Measurements from ENCODE around the gene RXYLT1.
"Not testable (repeated sequence)": the region's sequence is repeated elsewhere in the genome, so short reads cannot be mapped to it uniquely, and the experiment has no call there.

The RXYLT1 gene

GRCh38 chr12:63779498-63780481 is at the start of gene RXYLT1:
Gene RXYLT1, plus strand, starts transcription at chr12:63779909. Its CDS starts 52 bp downstream, at chr12:63779961.
- peak; percentile 82 for DNase-seq

GRCh38 chr12:63732779-63733178 is 46.9 kb upstream of the RXYLT1 start:
- not testable (repeated sequence) for DNase-seq

GRCh38 chr12:63733585-63733984 is 46.1 kb upstream of the RXYLT1 start:
- DNase-seq, result not testable (repeated sequence)

GRCh38 chr12:63740551-63740950 is 39.2 kb upstream of the RXYLT1 start:
- not testable (repeated sequence) for DNase-seq

- DNase-seq, result not testable (repeated sequence)
Measured at GRCh38 chr12:63741431-63741830, 38.3 kb upstream of the RXYLT1 start.

- not testable (repeated sequence) for DNase-seq
Measured at GRCh38 chr12:63744110-63744509, 35.6 kb upstream of the RXYLT1 start.

- DNase-seq, result not testable (repeated sequence)
Measured at GRCh38 chr12:63746470-63746869, 33.2 kb upstream of the RXYLT1 start.

- not testable (repeated sequence) for DNase-seq
Measured at GRCh38 chr12:63747136-63747535, 32.6 kb upstream of the RXYLT1 start.

- no peak for DNase-seq
Measured at GRCh38 chr12:63747553-63747952, 32.2 kb upstream of the RXYLT1 start.

GRCh38 chr12:63752283-63752682 is 27.4 kb upstream of the RXYLT1 start:
- no peak for DNase-seq

GRCh38 chr12:63752841-63753240 is 26.9 kb upstream of the RXYLT1 start:
- no peak for DNase-seq

GRCh38 chr12:63753743-63754142 is 26.0 kb upstream of the RXYLT1 start:
- DNase-seq, result no peak

GRCh38 chr12:63764481-63764880 is 15.2 kb upstream of the RXYLT1 start:
- DNase-seq, result no peak

- no peak for DNase-seq
Measured at GRCh38 chr12:63766498-63766897, 13.2 kb upstream of the RXYLT1 start.

GRCh38 chr12:63770375-63770774 is 9.3 kb upstream of the RXYLT1 start:
- DNase-seq, result no peak

- no peak for DNase-seq
Measured at GRCh38 chr12:63777340-63777739, 2.4 kb upstream of the RXYLT1 start.

- no peak for DNase-seq
Measured at GRCh38 chr12:63782466-63782865, 2.8 kb downstream of the RXYLT1 start.

GRCh38 chr12:63787306-63787705 is 7.6 kb downstream of the RXYLT1 start:
- DNase-seq, result no peak

GRCh38 chr12:63790608-63790945 is 10.9 kb downstream of the RXYLT1 start:
- DNase-seq, result no peak

GRCh38 chr12:63792338-63792737 is 12.6 kb downstream of the RXYLT1 start:
- no peak for DNase-seq

GRCh38 chr12:63795032-63795687 is 15.5 kb downstream of the RXYLT1 start:
- no peak for DNase-seq

GRCh38 chr12:63795944-63796343 is 16.2 kb downstream of the RXYLT1 start:
- no peak for DNase-seq

- no peak for DNase-seq
Measured at GRCh38 chr12:63802012-63802608, 22.4 kb downstream of the RXYLT1 start.

- DNase-seq, result no peak
Measured at GRCh38 chr12:63804746-63805145, 25.0 kb downstream of the RXYLT1 start.
